ENCODE results near the gene BORCS6. TPM values are rescaled to one million over a fixed set of nuclear protein-coding genes. Genes with fewer than 3 reads are reported as not detected.

Gene BORCS6
- total and polyA plus RNA-seq, 2 of the 13 experiments (the other 11 are each of a cell fraction or from before 2014, with no cell fraction given): 2.0 to 5.1 TPM

- peak; percentile 26; the same call in 1 of the 2 replicates for TF ChIP-seq TFAP4 (IDR thresholded peaks at IDR 0.05; ENCODE audit: borderline replicate concordance, low read depth)
- TF ChIP-seq ZNF281 (CRISPR knock-in tag; IDR thresholded peaks at IDR 0.05; ENCODE audit: borderline replicate concordance): no peak; the same call in 1 of the 2 replicates
- TF ChIP-seq ZFP36L1 (CRISPR knock-in tag; IDR thresholded peaks at IDR 0.05): peak; percentile 91; the same call in 1 of the 2 replicates
- peak; percentile 49; the same call in 1 of the 2 replicates for TF ChIP-seq AKAP8 (CRISPR knock-in tag; IDR thresholded peaks at IDR 0.05)
- TF ChIP-seq SOX6 (IDR thresholded peaks at IDR 0.05): no peak
- TF ChIP-seq SOX6 (CRISPR knock-in tag; IDR thresholded peaks at IDR 0.05): peak; percentile 100
- peak; percentile 12 for TF ChIP-seq TBL1XR1 (IDR thresholded peaks at IDR 0.05; ENCODE audit: borderline replicate concordance, low read length, partially characterized antibody)
- no peak; the same call in 1 of the 2 replicates for TF ChIP-seq STAT6 (CRISPR knock-in tag; IDR thresholded peaks at IDR 0.05; ENCODE audit: borderline replicate concordance)
- no peak for TF ChIP-seq ATF7 (IDR thresholded peaks at IDR 0.05)
- peak; percentile 33; the same call in 1 of the 2 replicates for TF ChIP-seq ATF7 (CRISPR knock-in tag; IDR thresholded peaks at IDR 0.05)
- no peak for TF ChIP-seq ZNF674 (CRISPR knock-in tag; IDR thresholded peaks at IDR 0.05; ENCODE audit: low read depth)
- TF ChIP-seq SOX13 (IDR thresholded peaks at IDR 0.05): peak; percentile 95
- peak in 1 of 2 experiments; percentile 98; a peak in 2 of 4 replicates for TF ChIP-seq SOX13 (CRISPR knock-in tag; conservative IDR thresholded peaks at IDR 0.05 in 1 of 2, IDR thresholded peaks at IDR 0.05 in 1 of 2)
- TF ChIP-seq LBX2 (CRISPR knock-in tag; IDR thresholded peaks at IDR 0.05; ENCODE audit: borderline replicate concordance): no peak
- peak; percentile 24; the same call in 1 of the 2 replicates for TF ChIP-seq ZNF580 (CRISPR knock-in tag; IDR thresholded peaks at IDR 0.05; ENCODE audit: borderline replicate concordance, low read depth)
- TF ChIP-seq NR2F6 (IDR thresholded peaks at IDR 0.05): no peak
- TF ChIP-seq NR2F6 (CRISPR knock-in tag; IDR thresholded peaks at IDR 0.05): peak; percentile 24; the same call in 1 of the 2 replicates
- TF ChIP-seq HHEX (CRISPR knock-in tag; IDR thresholded peaks at IDR 0.05): 0 out of 2 replicates have a peak, but pooled peaks have one; percentile 2
- peak; percentile 30; the same call in 1 of the 2 replicates for TF ChIP-seq FOXA3 (CRISPR knock-in tag; IDR thresholded peaks at IDR 0.05)
- TF ChIP-seq MIXL1 (CRISPR knock-in tag; IDR thresholded peaks at IDR 0.05): peak; percentile 21; the same call in 1 of the 2 replicates
- peak; percentile 64 for TF ChIP-seq ZNF280D (CRISPR knock-in tag; IDR thresholded peaks at IDR 0.05)
Observed at GRCh38 chr17:8153525-8153956, 36.4 kb downstream of the BORCS6 start (continued).

Data from HepG2 (cell line).